NCI-H345 (cell line): Measurements from ENCODE around the gene RUNX3.
A peak's percentile ranks its signal among the peaks of the same experiment; 100 is the strongest.
"Not testable (repeated sequence)": the region's sequence is repeated elsewhere in the genome, so short reads cannot be mapped to it uniquely, and the experiment has no call there.

Experiments
- DNase-seq: peaks from one replicate; lab custom pipeline; 2025; lab: John Stamatoyannopoulos, UW

The RUNX3 gene

DNA sequence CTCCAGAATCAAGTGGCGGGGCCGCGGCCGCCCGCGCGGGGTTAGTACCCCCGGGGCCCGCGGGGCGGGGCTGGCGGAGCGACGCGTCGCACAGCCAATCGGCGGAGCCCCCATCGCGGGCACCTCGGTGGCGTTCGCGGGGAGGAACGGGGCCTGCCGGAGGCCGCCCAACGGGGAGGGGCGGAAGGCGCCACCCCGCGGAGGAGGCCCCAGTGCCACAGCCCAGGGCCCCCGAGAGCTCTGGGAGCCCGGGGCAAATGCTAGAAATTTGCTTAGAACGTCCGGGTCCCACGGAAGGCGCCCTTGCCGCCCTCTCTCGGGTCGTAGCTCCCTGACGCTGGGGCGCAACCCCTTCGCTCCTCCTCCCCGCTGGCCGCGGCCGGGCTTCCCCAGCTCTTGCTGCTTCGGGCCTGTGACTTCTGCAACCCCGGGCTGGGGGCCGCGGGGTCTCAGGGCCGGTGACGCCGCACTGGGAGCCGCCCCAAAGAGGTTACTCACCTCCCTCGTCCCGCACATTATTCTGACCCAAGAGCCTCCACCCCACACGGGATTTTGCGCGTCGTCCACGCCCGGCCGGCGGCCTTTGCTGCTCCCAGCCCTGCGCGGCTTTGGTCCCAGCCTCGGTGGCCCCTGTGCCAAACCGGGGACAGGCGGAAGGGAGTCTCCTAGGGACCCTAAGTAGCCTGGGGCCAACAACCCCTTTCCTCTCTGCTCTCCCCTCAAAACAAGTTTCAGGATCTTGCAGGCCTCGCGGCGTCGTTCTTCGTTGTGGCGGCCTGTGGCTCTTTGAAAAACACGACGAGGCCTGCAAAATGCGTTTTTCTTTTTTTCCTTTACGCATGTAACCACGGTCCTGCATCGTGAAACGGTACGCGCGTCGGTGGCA lies at the start of gene RUNX3:
RUNX3 (minus strand) TSS at position 17 of the 886 bp plus-strand sequence. CDS start 408 bp downstream, outside the sequence.
- peak; percentile 80 for DNase-seq

DNA sequence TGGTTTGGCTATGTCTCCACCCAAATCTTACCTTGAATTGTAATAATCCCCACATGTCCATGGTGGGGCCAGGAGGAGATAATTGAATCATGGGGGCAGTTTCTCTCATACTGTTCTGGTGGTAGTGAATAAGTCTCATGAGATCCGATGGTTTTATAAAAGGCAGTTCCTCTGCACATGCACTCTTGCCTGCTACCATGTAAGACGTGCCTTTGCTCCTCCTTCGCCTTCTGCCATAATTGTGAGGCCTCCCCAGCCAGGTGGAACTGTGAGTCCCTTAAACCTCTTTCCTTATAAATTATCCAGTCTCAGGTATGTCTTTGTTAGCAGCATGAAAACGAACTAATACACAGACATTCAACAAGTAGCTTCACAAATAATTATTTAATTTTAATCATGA lies 49.2 kb upstream of the RUNX3 start:
- DNase-seq, result not testable (repeated sequence)

DNA sequence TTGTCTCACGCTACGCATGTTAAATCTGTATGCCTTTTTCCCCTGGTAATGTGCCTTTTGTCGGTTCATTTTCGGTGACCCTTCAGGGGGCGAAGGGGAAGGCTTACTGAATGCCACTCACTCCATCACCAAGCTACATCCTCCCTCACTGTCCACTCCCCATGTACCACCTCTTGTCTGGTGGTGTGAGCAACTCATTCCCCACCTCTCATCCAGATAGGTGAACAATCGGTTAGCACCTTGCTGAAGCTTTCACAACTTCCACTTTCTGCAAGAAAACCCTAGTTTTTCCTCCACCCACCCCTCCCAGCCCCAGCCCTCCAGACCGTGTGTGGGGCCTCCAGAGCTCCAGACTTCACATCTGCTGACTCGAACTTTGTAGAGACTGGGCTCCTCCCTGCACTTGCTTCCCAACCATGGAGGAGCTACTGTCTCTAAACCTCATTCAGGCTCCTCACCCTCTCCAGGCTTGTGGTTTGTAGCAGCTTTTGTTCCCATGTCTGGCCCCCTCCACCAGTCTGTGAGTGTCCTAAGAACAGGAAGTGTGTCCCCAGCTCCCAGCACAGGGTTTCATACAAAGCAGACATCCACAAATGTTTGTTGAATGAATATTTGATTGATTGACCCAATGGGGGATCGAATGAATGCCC lies 48.4 kb upstream of the RUNX3 start:
- no peak for DNase-seq

DNA sequence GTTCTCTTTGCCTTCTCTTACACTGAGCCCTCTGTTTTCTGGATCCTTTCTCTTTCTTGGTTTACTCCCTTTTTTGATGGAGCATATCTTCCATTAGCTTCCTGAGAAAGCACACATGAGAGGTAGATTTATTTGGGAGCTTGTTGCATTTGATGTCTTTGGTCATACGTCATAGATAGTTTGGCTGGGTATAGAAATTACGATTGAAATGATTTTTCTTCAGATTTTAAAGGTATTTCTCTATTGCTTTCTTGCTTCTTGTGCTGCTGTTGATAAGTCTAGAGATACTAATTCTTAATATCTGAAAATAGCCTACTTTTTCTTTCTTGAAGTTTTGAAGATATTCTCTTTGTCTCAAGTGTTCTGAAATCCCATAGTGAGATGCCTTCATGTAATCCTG lies 45.3 kb upstream of the RUNX3 start:
- DNase-seq, result no peak

DNA sequence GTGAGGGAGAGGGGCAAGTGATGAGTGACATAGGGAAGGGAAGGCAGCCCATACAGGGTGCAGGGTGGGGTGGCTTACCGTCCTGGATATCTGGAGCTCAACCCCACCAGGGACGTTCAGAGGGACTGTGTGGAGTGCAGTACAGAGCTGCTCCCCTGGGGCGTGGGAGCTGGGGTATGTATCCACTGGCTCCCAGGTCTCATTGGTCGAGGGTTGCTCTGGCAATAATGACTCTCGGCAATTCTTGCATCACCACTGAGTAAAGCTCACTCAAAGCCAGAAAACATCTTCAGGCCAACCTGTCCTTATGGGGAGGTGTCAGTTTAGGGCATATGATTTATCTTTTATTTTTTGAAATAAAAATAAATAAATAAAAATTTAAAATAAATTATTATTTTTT lies 43.2 kb upstream of the RUNX3 start:
- DNase-seq, result no peak

DNA sequence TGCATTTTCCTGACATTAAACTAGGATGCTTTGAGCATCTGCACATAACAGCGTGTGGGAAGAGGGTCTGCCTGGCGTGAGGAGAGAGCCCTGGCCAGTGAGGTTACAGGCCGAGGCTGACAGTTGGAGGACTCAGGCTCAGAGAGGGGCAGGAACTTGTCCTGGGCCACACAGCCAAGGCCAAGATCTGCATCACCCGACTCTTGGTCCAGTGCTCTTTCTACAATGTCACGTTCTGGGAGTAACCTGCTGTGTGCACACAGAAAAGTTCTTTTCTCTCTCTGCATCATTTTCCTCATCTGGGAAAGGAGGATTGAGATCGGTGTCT lies 42.8 kb upstream of the RUNX3 start:
- DNase-seq, result no peak

DNA sequence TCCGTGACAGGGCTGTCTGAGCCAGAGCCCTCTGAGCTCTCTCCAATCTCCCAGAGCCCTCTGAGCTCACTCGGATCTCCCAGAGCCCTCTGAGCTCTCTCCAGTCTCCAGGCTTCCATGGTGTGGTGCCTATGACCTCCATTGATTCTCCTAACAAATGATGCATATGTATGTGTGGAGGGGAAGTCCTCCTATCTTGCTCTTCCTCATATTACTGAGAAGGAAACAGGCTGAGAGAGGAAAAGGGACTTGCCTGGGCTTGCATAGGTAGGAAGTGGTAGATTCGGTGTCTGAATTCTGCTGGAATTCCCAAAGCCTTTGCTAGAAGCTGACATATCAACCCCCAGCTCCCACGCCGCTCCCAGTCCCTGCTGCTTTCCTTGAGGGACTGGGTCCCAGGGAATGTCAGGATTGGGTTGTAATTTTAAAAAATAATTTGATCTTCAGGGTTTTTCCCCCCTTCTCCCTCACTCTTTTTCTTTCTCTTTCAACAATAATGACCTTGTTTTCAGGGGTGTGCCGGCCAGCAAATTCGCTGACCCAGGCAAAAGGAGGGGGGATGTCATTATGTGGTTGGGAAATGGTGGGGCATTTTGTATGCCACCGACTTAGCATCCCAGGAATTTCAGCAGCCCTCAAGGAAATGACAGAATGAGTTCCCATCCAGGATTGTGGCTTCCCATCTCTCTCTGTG lies 42.3 kb upstream of the RUNX3 start:
- DNase-seq, result no peak

DNA sequence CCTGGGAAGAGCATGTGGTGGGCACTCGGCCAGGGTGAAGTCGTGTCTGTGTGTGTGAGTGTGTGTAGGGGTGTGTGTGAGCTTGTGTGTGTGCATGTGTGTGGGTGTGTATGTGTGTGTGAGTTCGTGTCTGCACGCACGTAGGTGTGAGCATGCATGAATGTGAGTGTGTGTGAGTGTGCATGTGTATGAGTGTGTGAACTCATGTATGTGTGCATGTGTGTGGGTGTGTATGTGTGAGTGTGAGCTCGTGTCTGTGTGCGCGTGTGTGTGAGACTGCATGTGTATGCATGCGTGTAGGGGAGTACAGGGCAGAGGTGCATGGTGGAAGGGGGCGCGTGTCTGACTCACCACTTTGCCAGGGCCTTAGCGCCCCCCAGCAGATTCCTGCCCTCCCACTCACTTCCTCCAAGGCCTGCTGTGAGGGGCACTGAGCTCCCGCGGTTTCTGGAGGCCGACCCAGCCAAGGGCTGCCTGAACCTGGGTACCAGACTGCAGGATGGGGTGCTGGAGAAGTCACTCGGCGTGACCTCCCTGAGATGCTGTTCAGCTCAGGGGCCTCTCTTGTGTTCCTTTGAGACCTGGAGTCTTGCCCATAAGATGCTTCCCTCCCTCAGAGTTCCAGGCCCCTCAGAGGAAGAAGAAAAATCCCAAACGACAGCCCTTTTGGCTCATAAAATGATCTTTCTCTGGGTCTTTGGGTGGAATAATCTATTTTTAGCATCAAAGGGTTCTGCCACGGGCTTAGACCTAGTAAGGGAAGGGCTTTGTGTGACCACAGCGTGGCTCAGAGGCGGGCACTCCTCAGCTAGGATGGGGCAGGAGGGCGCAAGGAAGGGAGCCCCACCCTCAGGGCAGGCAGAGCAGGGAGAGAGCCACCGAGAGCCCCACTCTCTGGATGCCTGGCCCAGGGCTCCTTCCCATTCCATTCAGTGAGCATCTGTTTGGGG lies 41.1 kb upstream of the RUNX3 start:
- DNase-seq, result no peak

DNA sequence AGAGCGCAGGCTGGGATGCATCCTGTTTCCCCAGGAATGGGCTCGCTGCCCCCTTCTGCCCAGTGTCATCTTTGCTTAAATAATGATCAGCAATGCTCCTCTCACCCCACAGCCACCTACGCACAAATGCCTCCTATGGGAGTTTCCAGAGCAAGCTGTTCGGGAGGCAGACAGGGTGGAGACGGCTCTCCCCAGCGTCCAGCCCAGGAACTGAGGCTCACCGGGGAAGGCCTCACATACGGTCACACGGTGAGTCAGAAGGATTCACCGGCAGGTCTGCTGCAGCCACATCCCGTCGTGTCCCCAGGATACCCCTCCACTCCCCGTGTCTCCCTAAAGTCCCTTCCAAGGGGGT lies 40.3 kb upstream of the RUNX3 start:
- DNase-seq, result no peak

DNA sequence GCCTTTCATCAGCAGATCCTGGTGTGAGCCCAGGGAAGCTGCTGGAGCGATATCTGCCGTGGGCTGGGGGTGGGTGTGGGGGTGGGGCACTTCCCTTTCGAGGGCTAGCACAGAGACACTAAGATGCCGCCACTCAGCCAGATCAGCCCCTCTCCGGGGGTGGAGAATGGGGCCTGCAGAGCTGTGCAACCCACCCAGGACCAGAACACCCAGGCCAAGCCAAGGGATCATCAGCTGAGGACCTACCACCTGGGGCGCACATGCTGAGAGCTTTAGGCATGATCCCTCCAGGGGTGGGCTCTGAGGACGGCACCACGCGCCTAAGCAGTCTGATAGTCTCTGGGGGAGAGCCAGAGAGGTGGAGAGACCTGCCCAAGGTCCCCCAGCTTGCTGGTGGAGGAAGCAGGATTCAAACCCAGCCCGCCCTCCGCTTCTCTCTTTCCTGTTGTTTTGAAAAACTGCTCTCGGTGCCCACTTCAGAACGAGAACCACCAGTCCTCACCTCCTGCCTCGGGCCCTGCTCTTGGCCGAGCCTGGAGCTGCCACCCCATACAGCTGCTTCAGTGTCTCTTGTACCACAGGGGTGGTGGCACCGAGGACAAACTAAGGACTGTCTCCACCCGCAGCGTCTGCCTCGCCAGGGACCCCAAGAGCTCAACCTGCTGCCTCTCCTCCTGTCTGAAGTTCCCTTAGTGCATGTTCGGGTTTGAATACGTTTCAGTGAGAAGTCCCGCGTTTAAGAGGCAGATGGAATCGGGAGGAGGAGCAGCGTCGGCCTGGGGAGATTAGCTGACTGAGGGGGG lies 39.7 kb upstream of the RUNX3 start:
- DNase-seq, result no peak

DNA sequence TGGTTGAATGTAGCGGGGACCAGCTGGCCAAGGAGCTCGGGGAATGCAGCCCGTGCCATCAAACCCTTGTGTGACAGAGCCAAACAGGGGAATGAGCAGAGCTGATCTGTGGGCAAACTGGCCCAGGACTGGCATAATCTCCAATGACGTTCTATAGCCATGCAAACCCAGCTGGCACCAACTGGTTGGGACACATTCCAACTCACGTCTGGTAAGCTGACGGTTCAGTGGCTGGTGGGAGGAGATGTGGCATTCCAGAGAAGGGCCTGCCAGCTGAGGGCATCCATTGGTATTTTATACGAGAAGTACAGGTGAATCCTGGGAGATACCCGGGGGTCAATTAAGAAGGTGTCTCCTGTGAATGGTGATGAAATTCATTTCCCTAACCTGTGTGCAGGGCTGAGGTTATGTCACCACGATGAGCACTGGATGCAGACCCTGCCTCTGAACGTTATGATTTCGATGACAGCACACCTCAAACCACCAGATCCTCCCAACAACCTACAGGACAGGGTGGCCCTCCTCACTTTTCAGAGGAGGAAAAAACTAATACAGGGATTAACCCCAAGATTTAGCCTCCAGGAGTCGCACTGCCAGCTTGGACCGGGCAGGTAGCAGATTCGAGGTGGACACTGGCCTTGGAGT lies 39.0 kb upstream of the RUNX3 start:
- DNase-seq, result no peak

DNA sequence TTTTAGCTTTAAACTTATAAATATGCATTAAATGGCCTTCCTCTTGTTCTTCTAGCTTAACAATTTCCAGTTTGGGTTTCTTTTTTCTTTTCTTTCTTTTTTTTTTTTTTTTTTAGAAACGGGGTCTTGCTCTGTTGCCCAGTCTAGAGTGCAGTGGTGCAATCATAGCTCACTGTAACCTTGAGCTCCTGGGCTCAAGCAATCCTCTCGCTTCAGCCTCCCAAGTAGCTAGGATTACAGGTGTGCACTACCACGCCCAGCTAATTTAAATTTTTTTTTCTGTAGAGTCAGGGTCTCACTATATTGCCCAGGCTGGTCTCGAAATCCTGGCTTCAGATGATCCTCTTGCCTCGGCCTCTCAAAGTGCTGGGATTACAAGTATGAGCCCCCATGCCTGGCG lies 37.9 kb upstream of the RUNX3 start:
- no peak for DNase-seq

DNA sequence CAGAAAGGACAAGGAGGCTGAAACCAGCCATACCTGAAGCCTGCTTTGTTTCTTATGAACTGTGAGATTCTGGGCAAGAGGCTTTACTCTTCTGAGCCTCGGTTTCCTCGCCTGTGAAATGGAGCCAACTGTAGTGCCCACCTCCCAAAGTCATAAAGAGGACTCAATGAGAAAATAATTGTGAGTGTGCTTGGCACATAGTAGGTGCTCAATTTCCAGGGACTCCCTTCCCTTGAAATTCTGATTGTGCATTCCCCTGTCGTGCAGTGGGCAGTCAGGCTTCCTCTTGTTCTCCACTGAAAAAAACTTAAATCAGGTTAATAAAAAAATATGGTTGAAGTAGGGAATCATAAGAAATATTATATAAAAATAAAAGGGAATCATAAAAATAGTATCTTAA lies 37.5 kb upstream of the RUNX3 start:
- no peak for DNase-seq

DNA sequence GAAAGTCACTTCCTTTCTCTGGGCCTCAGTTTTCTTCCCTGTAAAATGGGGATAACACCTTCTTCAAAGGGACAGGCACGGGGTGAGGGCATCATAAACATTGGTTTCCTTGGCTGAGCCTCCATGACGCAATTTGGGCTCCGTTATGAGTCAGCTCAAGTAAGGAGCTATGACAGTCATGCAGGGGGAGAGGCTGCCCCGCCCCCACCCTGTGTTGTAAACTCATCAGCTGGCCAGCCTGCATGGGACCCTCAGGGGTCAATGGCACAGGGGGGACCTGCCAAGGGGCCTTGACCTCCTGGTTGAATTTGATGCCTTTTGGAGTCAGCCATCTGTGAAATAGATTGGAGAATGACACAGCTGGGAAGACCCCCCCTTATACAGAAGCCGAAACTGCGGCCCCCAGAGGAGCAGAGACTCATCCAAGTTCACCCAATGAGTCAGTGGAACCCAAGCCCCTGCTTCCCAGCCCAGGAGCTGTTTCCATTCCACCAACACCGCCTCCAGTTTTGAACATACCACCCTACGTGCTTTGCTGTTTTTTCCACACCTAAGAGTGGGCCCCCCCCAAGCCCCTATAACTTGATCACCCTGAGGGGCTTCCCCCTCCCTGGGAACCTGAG lies 36.8 kb upstream of the RUNX3 start:
- DNase-seq, result no peak

DNA sequence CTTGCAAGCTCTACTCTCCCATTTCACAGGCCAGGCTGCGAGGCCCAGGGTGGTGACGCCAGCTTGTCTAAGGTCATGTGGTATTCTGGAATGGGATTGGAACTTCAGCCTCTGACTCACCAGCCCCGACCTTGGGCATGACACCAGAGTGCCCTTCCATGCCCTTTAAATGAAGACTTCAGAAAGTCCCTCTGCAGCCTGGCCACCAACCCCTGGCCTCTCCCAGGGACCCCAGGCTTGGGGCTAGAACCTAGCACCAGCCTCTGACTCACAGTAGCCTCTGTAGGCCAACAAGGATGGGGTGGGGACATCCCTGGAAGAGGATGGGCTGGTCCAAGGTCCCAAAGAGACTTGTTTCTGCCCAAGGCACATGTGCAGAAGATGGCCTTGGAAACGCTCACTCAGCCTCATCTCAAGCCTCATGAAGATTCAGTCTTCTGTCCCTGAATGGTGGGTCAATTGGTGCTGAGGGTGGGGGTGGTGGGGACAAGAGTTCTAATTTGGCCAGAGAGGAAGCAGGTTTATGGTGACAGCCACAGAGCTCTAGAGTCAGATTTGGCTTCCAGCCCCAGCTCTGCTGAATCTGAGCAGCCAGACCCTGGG lies 36.1 kb upstream of the RUNX3 start:
- DNase-seq, result no peak

DNA sequence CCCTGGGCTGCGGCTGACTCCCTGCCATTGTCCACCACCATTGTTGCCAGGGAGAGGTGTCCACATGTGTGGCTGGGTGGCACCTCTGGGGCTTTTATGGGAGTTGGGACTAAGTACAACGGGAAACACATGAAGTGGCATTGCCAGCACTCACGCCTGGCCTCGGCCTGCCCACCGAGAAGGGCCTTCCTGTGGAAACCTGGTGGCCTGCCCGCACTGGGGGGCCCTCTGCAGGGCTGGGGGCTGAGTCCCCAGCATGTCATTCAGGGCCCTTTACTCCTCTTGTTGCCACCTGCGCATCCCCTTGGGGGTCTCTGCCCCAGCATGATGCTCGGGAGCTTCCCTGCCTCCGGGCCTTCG lies 35.5 kb upstream of the RUNX3 start:
- no peak for DNase-seq

DNA sequence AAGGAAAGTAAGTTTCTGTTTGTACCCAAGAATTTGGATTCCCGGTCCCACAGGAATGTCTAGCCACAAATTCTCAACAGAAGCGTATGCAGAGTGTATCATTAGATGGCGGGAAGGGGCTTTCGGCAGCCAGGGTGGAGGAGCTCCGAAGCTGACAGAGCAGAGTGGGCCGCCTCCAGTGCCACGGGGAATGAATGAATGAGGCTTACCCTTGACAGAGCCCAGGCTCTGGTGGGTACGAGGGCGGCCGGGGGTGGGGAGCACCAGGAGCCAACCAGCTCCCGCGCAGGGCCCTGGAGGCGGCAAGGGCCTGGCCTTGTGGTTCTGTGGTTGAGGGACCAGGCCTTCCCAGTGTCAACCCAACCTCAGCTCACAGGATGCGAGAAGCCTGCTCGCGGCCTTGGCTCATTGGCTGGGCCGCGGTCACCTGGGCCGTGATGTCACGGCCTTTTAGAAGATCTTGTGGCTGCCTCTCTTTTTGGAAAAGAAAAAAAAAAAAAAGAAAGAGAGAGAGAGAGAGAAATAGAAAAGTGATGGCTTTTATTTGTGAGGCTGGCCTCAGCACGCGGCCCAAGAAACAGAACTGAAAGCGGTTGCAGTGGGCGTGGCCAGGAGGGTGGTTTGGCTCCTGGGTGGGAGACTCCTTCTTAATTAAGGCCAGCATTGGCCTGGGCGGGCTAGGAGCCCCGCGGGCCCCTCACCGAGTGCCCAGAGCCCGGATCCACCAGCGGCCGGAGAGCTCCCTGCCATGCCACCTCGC lies 34.9 kb upstream of the RUNX3 start:
- DNase-seq, result no peak

DNA sequence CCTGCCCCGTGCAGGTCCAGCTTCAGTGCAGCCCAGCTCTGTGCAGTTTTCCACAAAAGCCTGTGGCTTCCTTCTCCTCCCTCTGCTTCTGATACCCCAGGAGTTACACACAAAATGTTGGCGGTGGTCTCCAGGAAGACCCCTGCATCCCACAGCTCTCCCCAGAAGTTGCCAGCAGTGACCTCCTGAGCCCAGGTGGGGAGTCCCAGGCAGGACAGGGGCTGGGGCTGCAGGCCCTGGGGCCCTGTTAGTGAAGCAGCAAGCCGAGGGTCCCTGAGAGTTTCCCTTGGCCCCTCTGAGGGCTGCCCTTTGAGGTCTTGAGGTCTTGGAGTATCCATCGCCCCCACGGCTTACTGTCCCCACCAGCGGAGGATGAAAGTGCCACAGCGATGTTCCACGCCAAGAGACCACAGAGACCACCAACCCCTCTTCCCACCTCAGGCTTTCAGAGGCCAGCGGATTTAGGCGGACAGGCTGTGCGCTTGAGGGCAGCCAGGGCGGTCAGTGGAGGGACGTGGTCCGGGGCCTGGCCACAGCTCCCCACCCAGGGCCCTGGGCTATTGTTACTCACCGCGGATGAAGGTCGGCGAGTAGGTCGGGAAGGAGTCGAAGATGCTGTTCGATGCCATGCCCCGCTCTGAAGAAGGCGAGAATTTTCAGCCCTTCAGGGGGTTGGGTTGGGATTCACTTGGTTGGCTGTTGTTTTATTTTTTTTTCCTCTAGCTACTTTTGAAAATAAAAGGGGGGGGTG lies 34.0 kb upstream of the RUNX3 start:
- no peak for DNase-seq
